CD14-positive monocyte (primary cell): ENCODE results near the gene HACD3. TPM values are rescaled to one million over a fixed set of nuclear protein-coding genes. Genes with fewer than 3 reads are reported as not detected.

Experiments
- DNase-seq, 3 donors: peaks; one replicate each; pipeline ENCODE4 v3.0.0-alpha.2; 2011 to 2022
- H2AFZ ChIP-seq: 2 replicates; pipeline ENCODE4 v1.6.0; 2012; ENCODE audit warnings: mild to moderate bottlenecking, low read depth, low read length, inconsistent platforms; ENCODE audit not compliant: insufficient read depth, poor library complexity, severe bottlenecking
- H3K27ac ChIP-seq, 2 donors: 1 replicate in 1 of 2; 2 replicates in 1 of 2; pipeline ENCODE4 v1.5.1; 2012 to 2013; ENCODE audit warnings: low read length in 2 of 2, control low read depth in 1 of 2, inconsistent platforms in 1 of 2, low read depth in 1 of 2, mild to moderate bottlenecking in 1 of 2
- H3K27me3 ChIP-seq, 2 donors: one replicate each; pipeline versions ENCODE4 v1.6.0 to v1.6.1; 2011 to 2013; ENCODE audit warnings: low read length in 2 of 2; ENCODE audit not compliant: control insufficient read depth in 2 of 2, insufficient read depth in 2 of 2
- H3K36me3 ChIP-seq, 2 donors: replicated peaks in 1 of 2; 1 replicate in 1 of 2; 2 replicates in 1 of 2; pipeline versions ENCODE4 v1.5.1 to v1.6.1; 2012 to 2013; ENCODE audit warnings: low read length in 2 of 2, control low read depth in 1 of 2, inconsistent platforms in 1 of 2, mild to moderate bottlenecking in 1 of 2; ENCODE audit not compliant: insufficient read depth in 2 of 2, control insufficient read depth in 1 of 2
- H3K4me1 ChIP-seq, 2 donors: 1 replicate in 1 of 2; 2 replicates in 1 of 2; pipeline versions ENCODE4 v1.5.1 to v1.6.1; 2012 to 2013; ENCODE audit warnings: low read length in 2 of 2, control low read depth in 1 of 2, inconsistent platforms in 1 of 2, mild to moderate bottlenecking in 1 of 2, moderate library complexity in 1 of 2; ENCODE audit not compliant: insufficient read depth in 2 of 2, control insufficient read depth in 1 of 2
- H3K4me2 ChIP-seq: replicated peaks from 2 replicates; pipeline ENCODE3; 2012; ENCODE audit warnings: low read length, moderate library complexity, mild to moderate bottlenecking; ENCODE audit not compliant: poor library complexity, severe bottlenecking; ENCODE audit errors: extremely low read depth
- H3K4me3 ChIP-seq, 3 experiments: fragments of 200-600 bp in 1 of 3; sonication (generic) in 1 of 3; replicated peaks in 1 of 3; 1 replicate in 2 of 3; 2 replicates in 1 of 3; pipeline ENCODE4 v1.5.1; 2011 to 2013; ENCODE audit warnings: low read length in 3 of 3, mild to moderate bottlenecking in 3 of 3, control low read depth in 2 of 3, low read depth in 2 of 3, inconsistent platforms in 1 of 3, moderate library complexity in 1 of 3
- H3K79me2 ChIP-seq: 2 replicates; pipeline ENCODE4 v1.6.0; 2012; ENCODE audit warnings: mild to moderate bottlenecking, control low read depth, inconsistent platforms, low read length, moderate library complexity; ENCODE audit not compliant: insufficient read depth
- H3K9ac ChIP-seq: 2 replicates; pipeline ENCODE4 v1.6.0; 2017; ENCODE audit warnings: low read length, mild to moderate bottlenecking; ENCODE audit not compliant: insufficient read depth, poor library complexity, severe bottlenecking
- H3K9me3 ChIP-seq, 2 donors: replicated peaks in 1 of 2; 1 replicate in 1 of 2; 2 replicates in 1 of 2; pipeline versions ENCODE4 v1.5.1 to v1.6.1; 2012 to 2013; ENCODE audit warnings: low read length in 2 of 2, control low read depth in 1 of 2; ENCODE audit not compliant: control insufficient read depth in 1 of 2, insufficient read depth in 1 of 2
- H4K20me1 ChIP-seq: 2 replicates; pipeline ENCODE4 v1.6.0; 2012; ENCODE audit warnings: mild to moderate bottlenecking, low read length, control low read depth, moderate library complexity; ENCODE audit not compliant: insufficient read depth
- H3K27ac Mint-ChIP-seq, 7 donors: one replicate each; pipeline ENCODE4 v1.8.0; 2020; ENCODE audit warnings: mild to moderate bottlenecking in 7 of 7, mixed read lengths in 7 of 7, moderate library complexity in 6 of 7, inconsistent platforms in 2 of 7
- H3K27me3 Mint-ChIP-seq, 3 donors: one replicate each; pipeline ENCODE4 v1.8.0; 2021 to 2022; ENCODE audit warnings: low read depth in 3 of 3, mild to moderate bottlenecking in 3 of 3, mixed read lengths in 3 of 3, moderate library complexity in 3 of 3, inconsistent platforms in 1 of 3
- H3K36me3 Mint-ChIP-seq, 2 donors: one replicate each; pipeline ENCODE4 v1.8.0; 2020; ENCODE audit warnings: mixed read lengths in 2 of 2, inconsistent platforms in 1 of 2, mild to moderate bottlenecking in 1 of 2
- H3K4me1 Mint-ChIP-seq: one replicate; pipeline ENCODE4 v1.8.0; 2020; ENCODE audit warnings: mild to moderate bottlenecking, mixed read lengths
- H3K4me3 Mint-ChIP-seq, 2 donors: one replicate each; pipeline ENCODE4 v1.8.0; 2020; ENCODE audit warnings: mild to moderate bottlenecking in 2 of 2, mixed read lengths in 2 of 2, moderate library complexity in 1 of 2
- H3K9me3 Mint-ChIP-seq, 7 donors: one replicate each; pipeline ENCODE4 v1.8.0; 2020 to 2022; ENCODE audit warnings: mixed read lengths in 7 of 7, mild to moderate bottlenecking in 6 of 7, moderate library complexity in 6 of 7, inconsistent platforms in 2 of 7
- CTCF ChIP-seq: fragments of 200-600 bp; IDR thresholded peaks from one replicate; pipeline ENCODE4 v1.8.0; 2022; ENCODE audit warnings: antibody characterized with exemption, mild to moderate bottlenecking
- WGBS: methylation state at CpG from one replicate; pipeline ENCODE4 v1.1.5; 2013; ENCODE audit warnings: missing lambda C conversion rate; ENCODE audit not compliant: insufficient coverage; 5-methylcytosine and 5-hydroxymethylcytosine counted together
- intact Hi-C, 2 donors: fragments of 100-400 bp; cut with micrococcal nuclease; formaldehyde crosslinking; loops; one replicate each; pipeline versions ENCODE4 v1.15.0 to v1.15.1; 2023
- polyA plus RNA-seq, 3 donors: library from polyadenylated mRNA; depleted of rRNA in 1 of 3; unstranded in 2 of 3; stranded (reverse) in 1 of 3; fragments of 300-500 nt in 2 of 3; fragments of >200 nt in 1 of 3; fragmentation: Illumina TruSeq in 2 of 3; gene quantifications; 1 replicate in 2 of 3; 2 replicates in 1 of 3; pipeline ENCODE4 v1.2.3, GENCODE V29; 2012 to 2021

The HACD3 gene
- polyA plus RNA-seq, 3 donors = 2.4 to 12.1 (median 10.8) TPM

GRCh38 chr15:65599677-65600076, 69.4 kb downstream of the HACD3 start:
- no peaks in the 10 kb centered on the region for H3K9me3 ChIP-seq
- H3K4me2 ChIP-seq = no peak overlapping the region
- WGBS = 100% methylated on average over 3 of the region's 5 CpGs
- H3K9ac ChIP-seq = no peak overlapping the region
- no peaks in the 10 kb centered on the region for H4K20me1 ChIP-seq
- no peak overlapping the region for H3K4me3 ChIP-seq
- H3K36me3 Mint-ChIP-seq = peaks cover 62 to 85% of the 10 kb centered on the region in 2 donors
- no peaks in the 10 kb centered on the region for H3K27me3 Mint-ChIP-seq
- no peaks in the 10 kb centered on the region for H3K9me3 Mint-ChIP-seq
- no peak for DNase-seq
- no peak for TF ChIP-seq CTCF
- no peak overlapping the region for H2AFZ ChIP-seq
- H3K4me3 Mint-ChIP-seq = no peak overlapping the region
- peaks cover 71 to 96% of the 10 kb centered on the region in 2 donors for H3K36me3 ChIP-seq
- intact Hi-C loops = no loop called here
- H3K27ac ChIP-seq = no peak overlapping the region
- H3K27me3 ChIP-seq = no peaks in the 10 kb centered on the region
- H3K27ac Mint-ChIP-seq = no peak overlapping the region
- no peaks in the 10 kb centered on the region for H3K4me1 Mint-ChIP-seq
- no peaks in the 10 kb centered on the region for H3K79me2 ChIP-seq
- no peaks in the 10 kb centered on the region for H3K4me1 ChIP-seq

DNA sequence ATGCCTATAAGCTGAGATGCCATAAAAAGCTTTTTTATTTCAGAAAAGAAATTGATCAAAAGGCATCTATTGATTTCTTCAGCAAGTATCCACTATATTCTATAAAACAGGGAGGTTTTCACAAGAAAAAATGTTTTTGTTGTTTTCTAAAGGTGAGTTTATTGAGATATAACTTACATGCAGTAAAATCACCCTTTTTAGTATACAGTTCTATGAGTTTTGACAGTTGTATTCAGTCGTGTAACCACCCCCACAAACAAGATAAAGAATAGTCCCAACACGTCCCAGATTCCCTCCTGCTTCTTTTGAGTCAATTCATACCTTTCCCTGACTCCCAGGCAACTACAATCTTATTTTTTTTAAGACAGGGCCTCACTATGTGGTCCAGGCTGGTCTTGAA, 72.9 kb downstream of the HACD3 start:
- H3K36me3 ChIP-seq = peaks cover 48 to 85% of the 10 kb centered on the region in 2 donors

More for the DNA sequence above, 72.9 kb downstream of the HACD3 start:
- Histone ChIP-seq H3K9ac (no peak overlapping the region), H3K4me1 (no peaks in the 10 kb centered on the region), H3K27ac (no peak overlapping the region), H2AFZ (no peak overlapping the region), H3K4me3 (no peak overlapping the region), H3K9me3 (no peaks in the 10 kb centered on the region), H3K4me2 (no peak overlapping the region), H4K20me1 (no peaks in the 10 kb centered on the region), H3K79me2 (peaks cover 20% of the 10 kb centered on the region), H3K27me3 (no peaks in the 10 kb centered on the region)
- Mint-ChIP-seq H3K9me3 (no peaks in the 10 kb centered on the region), H3K4me3 (no peak overlapping the region), H3K27ac (no peak overlapping the region), H3K4me1 (no peaks in the 10 kb centered on the region), H3K27me3 (no peaks in the 10 kb centered on the region), H3K36me3 (peaks cover 40 to 61% of the 10 kb centered on the region in 2 donors)
- WGBS = no CpG with 5 or more reads among the region's 2 CpGs
- intact Hi-C loops = no loop called here
- no peak for DNase-seq
- no peak for TF ChIP-seq CTCF
